GM18498 (cell line): ENCODE results near the gene CLTCL1.
"Not testable (repeated sequence)": the region's sequence is repeated elsewhere in the genome, so short reads cannot be mapped to it uniquely, and the experiment has no call there.

Experiments
- ATAC-seq: cut with Tn5 transposase; IDR thresholded peaks from one replicate; pipeline ENCODE4 v1.9.1; 2021; ENCODE audit warnings: mild to moderate bottlenecking, moderate library complexity; ENCODE audit not compliant: unreplicated experiment

CLTCL1 gene

GRCh38 chr22:19177164-19178064 is 114.1 kb downstream of the CLTCL1 start:
- no peak for ATAC-seq

GRCh38 chr22:19176732-19177131 is 114.8 kb downstream of the CLTCL1 start:
- no peak for ATAC-seq

- no peak for ATAC-seq
Observed at GRCh38 chr22:19176175-19176643, 115.3 kb downstream of the CLTCL1 start.

- ATAC-seq, result no peak
Observed at GRCh38 chr22:19175602-19176174, 115.8 kb downstream of the CLTCL1 start.

GRCh38 chr22:19175026-19175601 is 116.4 kb downstream of the CLTCL1 start:
- no peak for ATAC-seq

- no peak for ATAC-seq
Observed at GRCh38 chr22:19174106-19175025, 117.2 kb downstream of the CLTCL1 start.

GRCh38 chr22:19173047-19174035 is 118.2 kb downstream of the CLTCL1 start:
- no peak for ATAC-seq

GRCh38 chr22:19172213-19173046 is 119.1 kb downstream of the CLTCL1 start:
- ATAC-seq, result no peak

- no peak for ATAC-seq
Observed at GRCh38 chr22:19169947-19170318, 121.6 kb downstream of the CLTCL1 start.

GRCh38 chr22:19169002-19169946 is 122.2 kb downstream of the CLTCL1 start:
- no peak for ATAC-seq

- ATAC-seq, result no peak
Observed at GRCh38 chr22:19168088-19168890, 123.2 kb downstream of the CLTCL1 start.

- ATAC-seq, result no peak
Observed at GRCh38 chr22:19167106-19167869, 124.2 kb downstream of the CLTCL1 start.

GRCh38 chr22:19166421-19166820 is 125.1 kb downstream of the CLTCL1 start:
- no peak for ATAC-seq

- ATAC-seq, result no peak
Observed at GRCh38 chr22:19164425-19164824, 127.1 kb downstream of the CLTCL1 start.

GRCh38 chr22:19158649-19159048 is 132.9 kb downstream of the CLTCL1 start:
- not testable (repeated sequence) for ATAC-seq

GRCh38 chr22:19156109-19156508 is 135.4 kb downstream of the CLTCL1 start:
- ATAC-seq, result not testable (repeated sequence)
